Subcutaneous abdominal adipose tissue (tissue), 5 donors: Measurements from ENCODE around the gene STAT5A.
"Not testable (repeated sequence)": the region's sequence is repeated elsewhere in the genome, so short reads cannot be mapped to it uniquely, and the experiment has no call there.

ENCODE experiments used
- H3K27ac ChIP-seq: one replicate; pipeline ENCODE4 v1.7.0; 2013; ENCODE audit warnings: low read depth, mild to moderate bottlenecking, inconsistent platforms, low read length, moderate library complexity
- H3K27me3 ChIP-seq, 5 donors: one replicate each; pipeline ENCODE4 v1.7.0; 2013; ENCODE audit warnings: low read length in 5 of 5, inconsistent platforms in 1 of 5; ENCODE audit not compliant: control insufficient read depth in 5 of 5, insufficient read depth in 4 of 5
- H3K36me3 ChIP-seq, 5 donors: one replicate each; pipeline ENCODE4 v1.7.0; 2013; ENCODE audit warnings: low read length in 5 of 5; ENCODE audit not compliant: control insufficient read depth in 5 of 5, insufficient read depth in 5 of 5
- H3K4me1 ChIP-seq, 5 donors: one replicate each; pipeline ENCODE4 v1.7.0; 2013; ENCODE audit warnings: low read length in 5 of 5, mild to moderate bottlenecking in 3 of 5, moderate library complexity in 1 of 5; ENCODE audit not compliant: control insufficient read depth in 5 of 5, insufficient read depth in 5 of 5
- H3K4me3 ChIP-seq, 5 donors: one replicate each; pipeline ENCODE4 v1.7.0; 2013; ENCODE audit warnings: low read length in 5 of 5, low read depth in 1 of 5
- H3K9ac ChIP-seq, 5 donors: one replicate each; pipeline ENCODE4 v1.7.0; 2013; ENCODE audit warnings: low read length in 5 of 5, mild to moderate bottlenecking in 4 of 5, moderate library complexity in 3 of 5
- H3K9me3 ChIP-seq, 5 donors: one replicate each; pipeline ENCODE4 v1.7.0; 2013; ENCODE audit warnings: low read length in 5 of 5; ENCODE audit not compliant: control insufficient read depth in 5 of 5
- donor health status: healthy.
- donor health status: healthy.
- donor health status: healthy.
- donor health status: healthy.
- donor health status: healthy.

Gene STAT5A

GRCh38 chr17:42290577-42290976 lies 2.3 kb downstream of the STAT5A start:
- no peaks in the 10 kb centered on the region for H3K9me3 ChIP-seq
- peak overlapping the region; percentile 100 for H3K27ac ChIP-seq
- peaks cover 11 to 89% (median 70%) of the 10 kb centered on the region in 5 donors for H3K4me1 ChIP-seq

GRCh38 chr17:42291129-42291528 lies 2.8 kb downstream of the STAT5A start:
- H3K27ac ChIP-seq: peak overlapping the region; percentile 100
- peak overlapping the region in 1 of 5 donors; percentile 13 for H3K9ac ChIP-seq
- peak overlapping the region in 3 of 5 donors; percentile 21 to 79 (median 63) for H3K4me3 ChIP-seq
- peaks cover 11 to 83% (median 64%) of the 10 kb centered on the region in 5 donors for H3K4me1 ChIP-seq
- peaks cover 0 to 40% (median 25%) of the 10 kb centered on the region in 5 donors for H3K36me3 ChIP-seq
- no peaks in the 10 kb centered on the region for H3K27me3 ChIP-seq
- H3K9me3 ChIP-seq: no peaks in the 10 kb centered on the region

More at GRCh38 chr17:42290577-42290976, 2.3 kb downstream of the STAT5A start:
- Histone ChIP-seq H3K36me3 (peaks cover 0 to 35% (median 20%) of the 10 kb centered on the region in 5 donors), H3K4me3 (peak overlapping the region in 3 of 5 donors; percentile 63 to 79 (median 77)), H3K9ac (peak overlapping the region in 4 of 5 donors; percentile 39 to 77 (median 56)), H3K27me3 (no peaks in the 10 kb centered on the region)

- H3K9ac ChIP-seq: peak overlapping the region in 1 of 5 donors; percentile 66
- peaks cover 5 to 54% (median 36%) of the 10 kb centered on the region in 5 donors for H3K4me1 ChIP-seq
- H3K36me3 ChIP-seq: peaks cover 0 to 67% (median 46%) of the 10 kb centered on the region in 5 donors
- no peaks in the 10 kb centered on the region for H3K27me3 ChIP-seq
- H3K9me3 ChIP-seq: no peaks in the 10 kb centered on the region
- peak overlapping the region; percentile 35 for H3K27ac ChIP-seq
- no peak overlapping the region for H3K4me3 ChIP-seq
These were observed 6.4 kb downstream of the STAT5A start for GRCh38 chr17:42294469-42295398.

- H3K36me3 ChIP-seq: peaks cover 0 to 67% (median 49%) of the 10 kb centered on the region in 5 donors
- H3K27me3 ChIP-seq: no peaks in the 10 kb centered on the region
- H3K4me3 ChIP-seq: no peak overlapping the region
- peaks cover 1 to 41% (median 23%) of the 10 kb centered on the region in 5 donors for H3K4me1 ChIP-seq
- no peaks in the 10 kb centered on the region for H3K9me3 ChIP-seq
- H3K9ac ChIP-seq: no peak overlapping the region
- peak overlapping the region; percentile 35 for H3K27ac ChIP-seq
These were observed 7.7 kb downstream of the STAT5A start for GRCh38 chr17:42296012-42296411.

DNA sequence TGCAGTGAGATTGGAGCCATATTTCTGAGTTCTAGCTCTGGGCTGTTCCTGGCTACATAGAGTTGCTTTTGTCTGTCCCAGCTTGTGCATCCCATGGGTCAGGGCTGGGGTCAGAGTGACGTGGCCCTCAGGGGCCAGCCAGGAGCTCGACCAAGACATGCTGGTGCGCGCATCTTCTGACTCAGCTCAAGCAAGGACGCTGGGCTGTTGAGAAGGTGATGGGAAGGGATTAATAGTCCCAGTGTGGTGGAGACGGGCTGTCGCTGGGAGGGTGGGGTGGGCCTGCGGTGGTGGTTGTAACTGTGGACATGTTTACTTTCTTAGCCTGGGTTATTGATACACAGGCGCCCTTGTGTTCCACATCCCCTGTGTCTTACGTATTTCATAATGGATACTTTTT lies 9.5 kb downstream of the STAT5A start:
- not testable (repeated sequence) for H3K27me3 ChIP-seq, H3K27ac ChIP-seq, H3K9ac ChIP-seq, H3K9me3 ChIP-seq, H3K4me3 ChIP-seq
- peaks cover 0 to 25% (median 12%) of the 10 kb centered on the region in 5 donors for H3K4me1 ChIP-seq
- peaks cover 0 to 81% (median 67%) of the 10 kb centered on the region in 5 donors for H3K36me3 ChIP-seq

DNA sequence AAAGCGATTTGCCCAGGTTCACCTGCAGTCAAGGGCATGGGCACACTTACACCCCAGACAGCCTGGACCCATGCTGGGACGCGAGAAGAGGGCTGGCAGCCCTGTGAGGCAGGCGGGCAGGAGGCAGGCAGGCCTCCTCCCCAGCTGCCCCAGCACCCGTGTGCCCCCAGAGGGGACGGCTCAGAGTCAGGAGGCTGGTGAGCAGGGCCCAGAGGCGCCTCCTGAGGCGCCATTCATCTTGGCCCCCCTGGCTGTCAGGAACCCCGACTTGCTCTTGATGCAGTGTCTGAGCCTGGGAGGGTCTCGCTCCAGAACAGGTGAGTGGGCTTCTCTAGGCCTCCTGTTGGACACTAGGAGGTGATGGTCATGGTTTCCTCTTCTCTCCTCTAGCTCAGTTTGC lies 11.1 kb downstream of the STAT5A start:
- not testable (repeated sequence) for H3K27me3 ChIP-seq, H3K9me3 ChIP-seq, H3K4me3 ChIP-seq, H3K4me1 ChIP-seq, H3K27ac ChIP-seq, H3K9ac ChIP-seq
- peaks cover 0 to 81% (median 67%) of the 10 kb centered on the region in 5 donors for H3K36me3 ChIP-seq

DNA sequence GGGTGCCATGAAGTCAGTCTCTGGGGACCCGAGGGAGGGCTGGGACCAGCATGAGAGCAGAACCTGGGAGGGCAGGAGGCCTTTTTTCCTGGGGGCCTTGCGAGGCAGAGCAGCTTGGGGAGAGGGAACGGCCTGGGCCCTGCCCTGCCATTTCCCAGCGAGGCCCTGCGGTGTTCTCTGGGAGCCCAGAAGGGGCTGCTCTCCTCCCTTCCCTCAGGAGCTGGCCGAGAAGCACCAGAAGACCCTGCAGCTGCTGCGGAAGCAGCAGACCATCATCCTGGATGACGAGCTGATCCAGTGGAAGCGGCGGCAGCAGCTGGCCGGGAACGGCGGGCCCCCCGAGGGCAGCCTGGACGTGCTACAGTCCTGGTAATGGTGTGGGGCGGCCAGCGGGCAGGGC lies 11.6 kb downstream of the STAT5A start:
- H3K27ac ChIP-seq, H3K9ac ChIP-seq: not testable (repeated sequence)
- H3K36me3 ChIP-seq: peaks cover 0 to 81% (median 69%) of the 10 kb centered on the region in 5 donors

DNA sequence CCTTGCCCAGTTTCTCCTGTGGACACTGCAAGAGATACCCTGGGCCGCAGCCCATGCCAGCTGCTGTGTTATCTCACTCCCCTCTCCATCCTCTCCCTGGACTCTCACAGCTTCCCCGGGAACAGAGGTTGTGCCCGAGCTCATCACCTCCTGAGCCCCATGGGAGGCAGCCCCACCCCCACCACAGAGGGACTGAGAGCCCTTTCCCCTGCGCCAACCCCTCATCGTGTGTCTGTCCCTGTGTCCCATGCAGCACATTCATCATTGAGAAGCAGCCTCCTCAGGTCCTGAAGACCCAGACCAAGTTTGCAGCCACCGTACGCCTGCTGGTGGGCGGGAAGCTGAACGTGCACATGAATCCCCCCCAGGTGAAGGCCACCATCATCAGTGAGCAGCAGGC lies 12.7 kb downstream of the STAT5A start:
- H3K9me3 ChIP-seq: no peaks in the 10 kb centered on the region
- H3K36me3 ChIP-seq: peaks cover 0 to 80% (median 66%) of the 10 kb centered on the region in 5 donors
- no peak overlapping the region for H3K27ac ChIP-seq
- no peaks in the 10 kb centered on the region for H3K27me3 ChIP-seq
- no peak overlapping the region for H3K9ac ChIP-seq
- no peaks in the 10 kb centered on the region for H3K4me1 ChIP-seq
- H3K4me3 ChIP-seq: no peak overlapping the region

More for the DNA sequence above, 11.6 kb downstream of the STAT5A start:
- H3K4me3 ChIP-seq, H3K9me3 ChIP-seq, H3K27me3 ChIP-seq, H3K4me1 ChIP-seq: not testable (repeated sequence)

DNA sequence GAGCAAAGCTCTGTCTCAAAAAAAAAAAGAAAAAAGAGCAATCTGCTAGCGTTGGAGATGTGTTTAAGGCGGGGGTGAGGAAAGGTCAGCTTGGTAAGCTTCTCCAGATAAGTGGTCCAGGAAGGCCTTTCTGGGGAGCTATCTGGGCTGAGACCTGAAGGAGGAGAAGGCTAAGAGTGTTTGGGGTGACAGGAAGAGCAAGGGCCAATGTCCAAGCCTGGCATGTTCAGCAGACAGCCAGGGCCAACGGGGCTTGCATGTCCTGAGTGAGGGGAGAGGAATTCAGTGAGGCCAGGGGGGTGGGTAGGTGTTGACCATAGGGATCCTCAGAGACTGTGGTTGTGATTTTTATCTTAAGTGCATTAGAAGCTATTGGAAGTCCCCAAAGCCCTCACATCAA lies 15.4 kb downstream of the STAT5A start:
- H3K9me3 ChIP-seq: no peaks in the 10 kb centered on the region
- H3K36me3 ChIP-seq: peaks cover 0 to 89% (median 81%) of the 10 kb centered on the region in 5 donors
- no peak overlapping the region for H3K4me3 ChIP-seq

More for the DNA sequence above, 15.4 kb downstream of the STAT5A start:
- Histone ChIP-seq H3K27me3 (no peaks in the 10 kb centered on the region), H3K27ac (no peak overlapping the region), H3K4me1 (peaks cover 0 to 8% (median 0%) of the 10 kb centered on the region in 5 donors), H3K9ac (peak overlapping the region in 1 of 5 donors; percentile 17)
